Urothelium cell line (cell line): ENCODE data around the gene UBQLN3.

Experiments
- DNase-seq: peaks from one replicate; pipeline ENCODE4 v3.0.0; 2011; ENCODE audit warnings: low spot score, mixed read lengths
- FAIRE-seq: peaks from 2 replicates; lab custom pipeline; 2011; peaks lifted over from hg19 to GRCh38; lab: Jason Lieb, UNC

Gene UBQLN3

DNA sequence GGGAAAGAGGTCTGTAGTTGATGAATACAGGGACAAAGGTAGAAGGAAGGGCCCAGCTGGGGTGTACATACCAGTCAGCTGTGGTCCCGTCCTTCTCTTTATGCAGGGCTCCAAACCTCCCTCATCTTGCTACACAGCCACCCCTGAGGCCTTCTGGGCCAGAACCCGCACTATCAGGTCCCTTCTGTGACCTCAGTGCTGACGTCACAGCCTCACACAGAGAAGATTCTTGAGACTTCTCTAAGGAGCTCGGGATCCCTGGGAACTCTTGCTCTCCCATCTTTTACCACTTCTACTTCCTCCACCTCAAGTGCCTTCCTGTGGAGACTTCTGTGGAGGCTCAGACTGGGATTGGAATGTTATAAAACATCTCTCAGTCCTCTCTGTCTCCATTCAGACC is at the start of gene UBQLN3:
UBQLN3 (minus strand) TSS at position 155 of the 400 bp plus-strand sequence. CDS start 399 bp downstream, outside the sequence.
- FAIRE-seq = no peak

DNA sequence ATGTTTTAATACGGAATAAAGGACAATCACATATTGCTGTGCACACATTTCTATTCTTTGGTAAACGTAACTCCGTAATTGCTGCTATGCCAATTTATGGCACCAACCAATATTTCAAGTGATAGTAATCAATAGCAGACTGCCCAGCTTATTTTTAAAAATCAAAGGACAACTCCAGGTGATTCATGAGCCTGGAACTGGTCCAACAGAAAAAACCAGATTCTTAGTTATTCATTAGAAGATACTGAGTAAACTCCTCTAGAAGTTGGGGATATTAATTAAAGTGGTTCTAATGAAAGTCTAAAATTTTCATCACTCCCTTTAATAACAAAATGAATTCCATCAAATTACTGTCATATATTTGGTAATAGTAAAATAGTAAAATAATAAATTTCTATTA is 48.0 kb upstream of the UBQLN3 start:
- DNase-seq = no peak
- FAIRE-seq = no peak

More for the DNA sequence above, at the start of gene UBQLN3:
- no peak for DNase-seq

DNA sequence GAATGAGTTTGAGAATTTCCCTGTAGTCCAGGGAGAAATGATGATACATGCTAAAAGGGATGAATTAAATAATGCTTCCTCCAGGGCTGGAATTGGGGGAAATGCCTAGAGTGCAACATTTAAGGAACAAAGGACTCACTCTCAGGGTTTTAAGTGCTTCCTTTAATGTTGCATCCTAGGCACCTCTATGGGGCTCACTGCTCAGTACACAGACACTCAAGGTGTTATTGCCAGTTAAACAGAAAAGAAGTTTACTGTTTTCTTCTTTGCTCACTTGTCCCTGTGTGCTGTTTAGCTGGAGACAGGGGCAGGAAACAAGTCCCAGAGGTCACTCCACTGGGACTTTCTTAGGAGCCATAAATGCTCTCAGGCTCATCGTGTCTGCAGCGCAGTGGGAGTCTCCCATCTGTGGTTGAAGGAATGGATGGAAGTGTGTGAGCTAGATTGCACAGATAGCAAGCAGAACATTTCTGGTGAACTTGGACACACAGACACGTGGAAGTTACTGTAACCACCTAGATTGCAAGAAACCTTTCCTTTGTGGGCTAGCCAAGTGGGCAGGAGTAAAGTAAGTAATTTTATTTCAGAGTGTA is 46.9 kb upstream of the UBQLN3 start:
- no peak for DNase-seq
- no peak for FAIRE-seq

GRCh38 chr11:5553343-5553742 is 43.6 kb upstream of the UBQLN3 start:
- no peak for FAIRE-seq

GRCh38 chr11:5550440-5551095 is 40.8 kb upstream of the UBQLN3 start:
- no peak for FAIRE-seq
- peak; percentile 62 for DNase-seq

More at GRCh38 chr11:5553343-5553742, 43.6 kb upstream of the UBQLN3 start:
- DNase-seq = no peak

DNA sequence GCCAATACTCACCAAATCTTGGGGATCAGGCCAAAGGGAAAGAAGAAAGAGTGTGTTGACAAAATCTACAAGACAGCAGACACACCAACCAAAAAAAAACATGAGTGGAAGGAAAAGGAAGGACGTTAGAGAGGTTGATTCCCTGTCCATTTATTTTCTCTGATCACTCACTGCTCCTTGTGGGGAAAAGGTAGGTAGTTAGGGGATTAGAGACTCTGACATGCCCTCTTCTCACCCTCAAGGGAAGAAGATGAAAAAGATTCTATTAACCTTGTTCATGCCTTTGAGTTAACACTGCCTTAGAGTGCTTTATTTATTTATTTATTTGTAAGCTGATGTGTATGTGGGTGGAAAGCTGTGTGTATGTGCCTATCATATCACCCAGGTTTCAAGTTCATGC is 38.7 kb upstream of the UBQLN3 start, which contains the start of gene OR52H1:
OR52H1 (minus strand) TSS at position 101 of the 400 bp plus-strand sequence. CDS start 3,035 bp downstream, outside the sequence.
- FAIRE-seq (no peak), DNase-seq (no peak)

- DNase-seq (no peak), FAIRE-seq (no peak)
These were observed 38.2 kb upstream of the UBQLN3 start for GRCh38 chr11:5547982-5548381.

GRCh38 chr11:5546457-5546856 is 36.7 kb upstream of the UBQLN3 start:
- DNase-seq (no peak), FAIRE-seq (no peak)

- DNase-seq (no peak), FAIRE-seq (no peak)
These were observed 31.7 kb upstream of the UBQLN3 start for GRCh38 chr11:5541427-5541826.

- no peak for DNase-seq
- no peak for FAIRE-seq
These were observed 26.7 kb upstream of the UBQLN3 start for GRCh38 chr11:5536482-5536881.

DNA sequence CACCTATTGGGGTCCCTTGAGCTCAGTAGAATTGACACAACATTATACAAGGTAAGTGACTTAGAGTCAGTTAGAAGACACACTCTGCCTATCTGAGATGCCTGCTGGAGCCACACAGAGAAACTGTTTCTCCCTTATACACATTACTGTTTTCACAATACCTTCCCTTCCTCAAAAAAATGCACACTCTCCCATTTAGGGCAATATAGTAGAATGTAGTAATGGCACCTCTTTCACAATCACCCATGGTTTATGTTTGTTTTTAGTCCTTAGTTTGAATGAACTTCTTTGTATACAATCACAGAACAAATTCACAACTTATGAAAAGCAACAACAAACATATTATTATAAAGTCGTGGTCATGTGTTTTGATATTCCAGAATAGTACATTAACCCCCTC is 24.3 kb upstream of the UBQLN3 start:
- FAIRE-seq (no peak), DNase-seq (no peak)

DNA sequence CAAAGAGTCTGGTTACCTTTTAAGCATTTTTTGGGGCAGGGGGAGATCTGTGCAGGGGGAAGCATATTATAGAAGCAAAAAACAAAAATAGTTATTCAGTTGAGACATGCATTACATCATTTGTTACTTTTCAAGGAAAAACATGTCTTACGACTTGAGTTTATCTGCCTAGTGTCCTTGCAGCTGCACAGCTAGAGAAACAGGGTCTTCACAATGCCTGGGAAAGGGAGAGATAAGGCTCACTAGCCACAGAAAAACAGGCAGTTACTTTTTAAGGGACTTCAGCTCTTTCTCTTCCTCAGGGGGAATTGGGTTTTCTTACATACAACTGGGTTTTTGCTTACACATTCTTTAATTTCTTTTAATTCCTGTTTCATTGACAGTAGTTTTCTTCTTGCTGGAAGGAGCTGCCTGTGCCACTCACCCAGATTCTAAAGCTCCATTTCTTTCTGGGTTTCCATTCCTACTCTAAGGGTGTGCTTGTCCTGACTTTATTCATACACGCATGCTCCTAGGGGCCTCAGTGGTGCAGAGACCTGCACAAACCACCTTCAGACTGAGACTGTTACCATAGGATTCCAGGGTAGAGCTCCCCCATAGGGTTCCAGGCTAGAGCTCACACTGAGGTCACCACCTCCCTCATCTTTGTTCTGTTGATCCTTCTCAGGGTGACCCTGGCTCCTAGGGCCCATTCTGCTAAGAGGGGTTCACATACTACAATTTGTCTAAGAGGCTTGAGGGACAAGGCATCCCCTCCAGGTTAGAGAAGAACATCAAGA is 21.5 kb upstream of the UBQLN3 start:
- FAIRE-seq (no peak), DNase-seq (no peak)

DNA sequence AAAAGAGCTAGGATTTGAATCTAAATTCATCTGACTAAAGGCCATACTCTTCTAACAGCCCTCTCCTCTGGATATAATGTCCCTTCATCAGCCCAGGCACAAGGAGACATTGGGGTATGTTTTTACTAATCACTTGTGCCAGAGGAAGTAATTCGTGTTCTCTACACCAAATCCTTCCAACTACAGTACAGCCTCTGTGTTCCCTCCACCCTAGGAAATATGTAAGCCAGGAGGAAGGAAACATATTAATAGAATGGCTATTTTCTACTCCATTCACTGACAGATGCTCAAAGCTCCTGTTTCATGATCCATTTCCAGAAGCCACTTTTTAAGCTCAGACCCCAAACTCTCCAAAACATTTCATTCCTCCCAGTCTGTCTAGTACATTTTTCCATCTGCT is 18.7 kb upstream of the UBQLN3 start:
- DNase-seq = no peak
- FAIRE-seq = no peak

GRCh38 chr11:5527716-5528115 is 18.0 kb upstream of the UBQLN3 start:
- DNase-seq (no peak), FAIRE-seq (no peak)

GRCh38 chr11:5524756-5525155 is 15.0 kb upstream of the UBQLN3 start:
- DNase-seq = no peak
- FAIRE-seq = no peak

- DNase-seq = peak; percentile 22
- FAIRE-seq = no peak
These were observed 12.6 kb upstream of the UBQLN3 start for GRCh38 chr11:5522308-5522707.

- FAIRE-seq (no peak), DNase-seq (no peak)
These were observed 11.8 kb upstream of the UBQLN3 start for GRCh38 chr11:5521540-5521939.

- DNase-seq (no peak), FAIRE-seq (no peak)
These were observed 6.8 kb upstream of the UBQLN3 start, which contains the start of gene UBQLNL for GRCh38 chr11:5516599-5516998. Gene UBQLNL, minus strand, starts transcription at chr11:5516699. Its CDS starts 258 bp downstream, at chr11:5516441.

DNA sequence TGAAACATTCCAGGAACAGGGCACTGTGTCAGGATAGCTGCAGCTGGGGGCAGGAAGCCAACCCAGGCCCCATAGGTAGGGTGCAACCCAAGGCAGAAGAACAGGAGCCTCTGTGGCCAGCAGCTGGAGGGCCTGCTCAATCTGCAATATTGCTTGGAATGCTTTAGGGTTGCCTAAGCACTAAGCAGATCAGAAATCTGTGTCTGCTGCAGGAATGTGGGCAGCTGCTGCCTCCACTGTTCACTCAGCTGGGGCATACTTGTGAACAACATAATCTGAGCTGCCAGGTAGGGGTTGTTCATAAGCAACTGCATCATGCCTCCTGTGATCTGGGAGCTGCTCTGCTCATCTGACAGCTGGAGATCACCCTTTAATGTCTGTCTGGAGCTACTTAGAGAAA is 5.1 kb upstream of the UBQLN3 start:
- FAIRE-seq (no peak), DNase-seq (no peak)

GRCh38 chr11:5508605-5509004 is 1.2 kb downstream of the UBQLN3 start:
- no peak for FAIRE-seq
- no peak for DNase-seq

- no peak for FAIRE-seq
- no peak for DNase-seq
These were observed 1.8 kb downstream of the UBQLN3 start for GRCh38 chr11:5507933-5508305.
